H1 (cell line): ENCODE data around the gene PPIL6. TPM values are rescaled to one million over a fixed set of nuclear protein-coding genes. Genes with fewer than 3 reads are reported as not detected.

Source experiments
- BRCA1 ChIP-seq: IDR thresholded peaks from 2 replicates; pipeline ENCODE4 v1.6.1; 2012; ENCODE audit warnings: low read depth, low read length, improper control_type of control experiment
- EZH2 ChIP-seq: fragments of 200-600 bp; sonication (generic); IDR thresholded peaks from 2 replicates; pipeline ENCODE4 v1.7.1; 2012; ENCODE audit warnings: low read depth, mild to moderate bottlenecking, moderate library complexity, low read length, inconsistent platforms; ENCODE audit not compliant: severe bottlenecking
- FOSL1 ChIP-seq: IDR thresholded peaks from 2 replicates; pipeline ENCODE4 v1.6.1; 2011; ENCODE audit warnings: mild to moderate bottlenecking, low read depth, low read length, moderate library complexity; ENCODE audit not compliant: insufficient read depth
- HDAC6 ChIP-seq: IDR thresholded peaks from one replicate; pipeline ENCODE4 v1.7.1; 2012; ENCODE audit warnings: low read depth, mild to moderate bottlenecking, inconsistent platforms, low read length, moderate library complexity
- KDM4A ChIP-seq: IDR thresholded peaks from one replicate; pipeline ENCODE4 v1.7.1; 2012; ENCODE audit warnings: low read depth, mild to moderate bottlenecking, moderate library complexity, low read length, inconsistent platforms; ENCODE audit not compliant: severe bottlenecking
- PHF8 ChIP-seq: fragments of 200-600 bp; sonication (generic); conservative IDR thresholded peaks from 2 replicates; pipeline ENCODE4 v1.7.1; 2012; ENCODE audit warnings: low read depth, mild to moderate bottlenecking, inconsistent platforms, low read length, moderate library complexity
- POLR2AphosphoS5 ChIP-seq: IDR thresholded peaks from 2 replicates; pipeline ENCODE4 v1.6.1; 2011; ENCODE audit warnings: low read depth, low read length
- polyA plus RNA-seq, 7 experiments: library from polyadenylated mRNA; depleted of rRNA in 3 of 7; stranded (reverse) in 5 of 7; unstranded in 2 of 7; fragments of >200 nt in 5 of 7; fragments of 200-250 nt in 2 of 7; gene quantifications; 1 replicate in 5 of 7; 2 replicates in 1 of 7; 4 replicates in 1 of 7; pipeline versions ENCODE4 v1.2.1 to v1.2.3, GENCODE V29; 2011 to 2013; ENCODE audit warnings: missing spikeins in 2 of 7, mixed read lengths in 2 of 7
- total RNA-seq: library from RNA; stranded (reverse); fragmentation: NEBNext Ultra II Directional; extraction: Animal tissue kit (Norgen Biotek cat#: 25700); gene quantifications from 2 replicates; pipeline ENCODE4 v1.2.1, GENCODE V29; 2021
- TF ChIP-seq, protein P1 (sequence below): IDR thresholded peaks from 2 replicates; pipeline ENCODE4 v1.6.1; 2012; ENCODE audit warnings: inconsistent platforms
- TF ChIP-seq, protein P2 (sequence below), 3 experiments: IDR thresholded peaks; 1 replicate in 2 of 3; 2 replicates in 1 of 3; pipeline versions ENCODE4 v1.5.1 to v1.6.1; 2011; ENCODE audit warnings: low read length in 3 of 3, mild to moderate bottlenecking in 3 of 3, inconsistent platforms in 2 of 3, low read depth in 1 of 3, moderate library complexity in 1 of 3; ENCODE audit not compliant: insufficient read depth in 1 of 3; ENCODE audit errors: control extremely low read depth in 1 of 3

The PPIL6 gene
- total and polyA plus RNA-seq, 2 of the 8 experiments (the other 6 are each of a cell fraction or from before 2014, with no cell fraction given), result 0.42 to 1.3 TPM

DNA sequence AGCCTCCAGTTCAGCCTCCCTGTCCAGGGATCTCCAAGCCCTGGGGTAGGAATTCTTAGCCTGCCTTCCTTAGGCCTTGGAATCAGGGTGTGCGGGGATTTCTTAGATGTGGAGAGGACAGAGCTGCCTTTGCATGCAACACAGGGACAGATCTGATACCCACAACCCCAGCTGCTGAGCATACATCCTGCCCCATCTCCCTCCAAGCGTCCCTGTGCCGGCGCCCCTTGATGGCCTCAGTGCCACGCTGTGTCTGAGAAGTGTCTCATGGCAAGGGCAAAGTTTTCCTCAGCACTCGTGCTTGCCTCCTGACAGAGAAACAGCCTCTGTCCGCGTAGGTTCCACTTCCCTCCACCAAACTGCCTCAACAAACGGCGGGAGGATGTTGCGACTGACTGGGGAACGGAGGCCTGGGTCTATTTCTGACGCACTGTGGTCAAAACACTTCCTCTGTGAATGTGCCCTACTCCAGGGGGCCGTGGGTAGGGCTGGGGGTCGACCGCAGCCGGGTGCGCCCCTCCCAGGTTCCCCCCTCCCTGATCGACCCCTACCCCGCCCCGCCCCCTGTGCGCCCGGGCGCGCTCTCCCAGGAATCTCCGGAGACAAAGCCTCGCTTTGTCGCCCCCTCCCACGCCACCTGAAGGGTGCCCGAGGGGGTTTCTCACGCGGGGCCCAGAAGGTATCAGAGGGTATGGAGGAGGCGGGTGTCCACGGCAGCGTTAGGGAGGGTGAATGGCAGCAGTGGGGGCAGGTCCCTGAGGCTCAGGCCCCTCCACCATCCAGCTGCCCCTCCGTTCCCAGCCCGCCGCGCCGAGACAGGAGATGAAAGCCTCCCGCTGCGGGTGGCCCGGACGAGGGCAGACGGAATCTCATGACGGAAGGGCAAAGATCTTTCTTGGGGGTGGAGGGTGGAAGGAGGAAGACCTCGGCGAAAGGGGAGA lies 14.3 kb upstream of the PPIL6 start (continued):
- TF ChIP-seq, protein P1, sequence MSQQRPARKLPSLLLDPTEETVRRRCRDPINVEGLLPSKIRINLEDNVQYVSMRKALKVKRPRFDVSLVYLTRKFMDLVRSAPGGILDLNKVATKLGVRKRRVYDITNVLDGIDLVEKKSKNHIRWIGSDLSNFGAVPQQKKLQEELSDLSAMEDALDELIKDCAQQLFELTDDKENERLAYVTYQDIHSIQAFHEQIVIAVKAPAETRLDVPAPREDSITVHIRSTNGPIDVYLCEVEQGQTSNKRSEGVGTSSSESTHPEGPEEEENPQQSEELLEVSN, result no peak
- TF ChIP-seq POLR2AphosphoS5 (no peak), HDAC6 (no peak), BRCA1 (no peak), EZH2 (no peak), KDM4A (peak; percentile 57), PHF8 (0 out of 2 replicates have a peak, but pooled peaks have one; percentile 1), FOSL1 (no peak)
- TF ChIP-seq, protein P2, sequence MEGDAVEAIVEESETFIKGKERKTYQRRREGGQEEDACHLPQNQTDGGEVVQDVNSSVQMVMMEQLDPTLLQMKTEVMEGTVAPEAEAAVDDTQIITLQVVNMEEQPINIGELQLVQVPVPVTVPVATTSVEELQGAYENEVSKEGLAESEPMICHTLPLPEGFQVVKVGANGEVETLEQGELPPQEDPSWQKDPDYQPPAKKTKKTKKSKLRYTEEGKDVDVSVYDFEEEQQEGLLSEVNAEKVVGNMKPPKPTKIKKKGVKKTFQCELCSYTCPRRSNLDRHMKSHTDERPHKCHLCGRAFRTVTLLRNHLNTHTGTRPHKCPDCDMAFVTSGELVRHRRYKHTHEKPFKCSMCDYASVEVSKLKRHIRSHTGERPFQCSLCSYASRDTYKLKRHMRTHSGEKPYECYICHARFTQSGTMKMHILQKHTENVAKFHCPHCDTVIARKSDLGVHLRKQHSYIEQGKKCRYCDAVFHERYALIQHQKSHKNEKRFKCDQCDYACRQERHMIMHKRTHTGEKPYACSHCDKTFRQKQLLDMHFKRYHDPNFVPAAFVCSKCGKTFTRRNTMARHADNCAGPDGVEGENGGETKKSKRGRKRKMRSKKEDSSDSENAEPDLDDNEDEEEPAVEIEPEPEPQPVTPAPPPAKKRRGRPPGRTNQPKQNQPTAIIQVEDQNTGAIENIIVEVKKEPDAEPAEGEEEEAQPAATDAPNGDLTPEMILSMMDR (IDR thresholded peaks at IDR 0.05; ENCODE audit: control extremely low read depth in 1 of 3, insufficient read depth in 1 of 3, low read depth in 1 of 3, low read length in 3 of 3), result no peak
